ENCODE measurements around the gene SCUBE3. TPM values are rescaled to one million over a fixed set of nuclear protein-coding genes. Genes with fewer than 3 reads are reported as not detected.

Gene SCUBE3
- total RNA-seq, 2 experiments from 2014 or later = not detected

GRCh38 chr6:35181933-35182612 lies 31.7 kb upstream of the SCUBE3 start:
- H3K9me3 Mint-ChIP-seq (ENCODE audit: low read depth) = no peaks in the 10 kb centered on the region
- DNase-seq (peak; percentile 34), ATAC-seq (no peak)
- CTCF ChIA-PET = interaction anchor here (0.9 to 1.2 kb wide), 2 partner anchors 26 to 195 kb away, joined by 3 read pairs; no protein-coding TSS in a partner anchor
- no peak overlapping the region for H3K27ac Mint-ChIP-seq
- POLR2A ChIA-PET = no interaction called here
- intact Hi-C loops (cut with DNase I, micrococcal nuclease) = no loop called here
- H3K4me1 Mint-ChIP-seq = peaks cover 2% of the 10 kb centered on the region
- no peak overlapping the region for H3K4me3 Mint-ChIP-seq
- H3K36me3 Mint-ChIP-seq (ENCODE audit: low read depth) = no peaks in the 10 kb centered on the region
- peaks cover 16% of the 10 kb centered on the region for H3K27me3 Mint-ChIP-seq

- H3K27me3 Mint-ChIP-seq = peaks cover 14% of the 10 kb centered on the region
- H3K4me3 Mint-ChIP-seq = no peak overlapping the region
- ChIA-PET CTCF (interaction anchor here (0.8 to 1.0 kb wide), 2 partner anchors 14 to 19 kb away, joined by 3 to 4 read pairs; no protein-coding TSS in a partner anchor), POLR2A (no interaction called here)
- no peak overlapping the region for H3K27ac Mint-ChIP-seq
- ATAC-seq (no peak), DNase-seq (no peak)
- no peaks in the 10 kb centered on the region for H3K9me3 Mint-ChIP-seq (ENCODE audit: low read depth)
- intact Hi-C loops (cut with DNase I, micrococcal nuclease) = no loop called here
- peaks cover 2% of the 10 kb centered on the region for H3K4me1 Mint-ChIP-seq
- no peaks in the 10 kb centered on the region for H3K36me3 Mint-ChIP-seq (ENCODE audit: low read depth)
These were observed 30.5 kb upstream of the SCUBE3 start for GRCh38 chr6:35183281-35183680.

DNA sequence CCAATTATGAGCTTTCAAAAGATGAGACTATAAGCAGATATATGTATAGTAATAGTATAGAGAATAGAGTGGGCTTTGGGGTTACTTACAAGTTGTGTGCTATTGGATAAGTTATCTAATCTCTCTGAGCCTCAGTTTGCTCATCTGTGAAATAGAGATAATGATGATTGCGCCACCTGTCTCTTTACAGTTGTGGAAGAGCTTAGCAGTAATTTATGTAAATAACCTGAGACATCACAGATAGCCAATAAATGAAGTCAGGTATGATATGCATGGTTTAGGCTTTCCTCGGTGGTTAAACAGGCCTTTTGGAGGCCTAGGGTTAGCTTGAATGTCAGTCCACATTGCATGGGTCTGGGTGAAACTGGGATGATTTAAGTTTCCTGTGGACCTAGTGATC lies 29.8 kb upstream of the SCUBE3 start:
- Mint-ChIP-seq H3K9me3 (ENCODE audit: low read depth) (no peaks in the 10 kb centered on the region), H3K4me3 (no peak overlapping the region), H3K27ac (no peak overlapping the region), H3K27me3 (peaks cover 14% of the 10 kb centered on the region), H3K36me3 (ENCODE audit: low read depth) (no peaks in the 10 kb centered on the region), H3K4me1 (peaks cover 2% of the 10 kb centered on the region)
- intact Hi-C loops (cut with DNase I, micrococcal nuclease) = no loop called here
- DNase-seq = no peak
- ChIA-PET CTCF (interaction anchor here (0.6 to 1.0 kb wide), 3 partner anchors 14 to 113 kb away, joined by 3 to 4 read pairs (median 3); no protein-coding TSS in a partner anchor), POLR2A (no interaction called here)
- no peak for ATAC-seq

- Mint-ChIP-seq H3K4me3 (no peak overlapping the region), H3K9me3 (ENCODE audit: low read depth) (no peaks in the 10 kb centered on the region), H3K36me3 (ENCODE audit: low read depth) (no peaks in the 10 kb centered on the region), H3K27ac (no peak overlapping the region), H3K27me3 (peaks cover 14% of the 10 kb centered on the region), H3K4me1 (peaks cover 2% of the 10 kb centered on the region)
- ATAC-seq = no peak
- intact Hi-C loops (cut with DNase I, micrococcal nuclease) = no loop called here
- CTCF ChIA-PET = interaction anchor here (0.5 to 1.2 kb wide), 2 partner anchors 21 to 1484 kb away, joined by 3 read pairs; no protein-coding TSS in a partner anchor
- POLR2A ChIA-PET = no interaction called here
- no peak for DNase-seq
These were observed 29.0 kb upstream of the SCUBE3 start for GRCh38 chr6:35184580-35185301.

GRCh38 chr6:35185302-35185681 lies 28.5 kb upstream of the SCUBE3 start:
- DNase-seq (no peak), ATAC-seq (no peak)
- ChIA-PET CTCF (interaction anchor here (1.2 to 1.7 kb wide), 2 partner anchors 20 to 199 kb away, joined by 3 read pairs; no protein-coding TSS in a partner anchor), POLR2A (no interaction called here)
- Mint-ChIP-seq H3K9me3 (ENCODE audit: low read depth) (no peaks in the 10 kb centered on the region), H3K27me3 (peaks cover 14% of the 10 kb centered on the region), H3K27ac (no peak overlapping the region), H3K4me1 (peaks cover 2% of the 10 kb centered on the region), H3K36me3 (ENCODE audit: low read depth) (no peaks in the 10 kb centered on the region), H3K4me3 (no peak overlapping the region)
- intact Hi-C loops (cut with DNase I, micrococcal nuclease) = no loop called here

DNA sequence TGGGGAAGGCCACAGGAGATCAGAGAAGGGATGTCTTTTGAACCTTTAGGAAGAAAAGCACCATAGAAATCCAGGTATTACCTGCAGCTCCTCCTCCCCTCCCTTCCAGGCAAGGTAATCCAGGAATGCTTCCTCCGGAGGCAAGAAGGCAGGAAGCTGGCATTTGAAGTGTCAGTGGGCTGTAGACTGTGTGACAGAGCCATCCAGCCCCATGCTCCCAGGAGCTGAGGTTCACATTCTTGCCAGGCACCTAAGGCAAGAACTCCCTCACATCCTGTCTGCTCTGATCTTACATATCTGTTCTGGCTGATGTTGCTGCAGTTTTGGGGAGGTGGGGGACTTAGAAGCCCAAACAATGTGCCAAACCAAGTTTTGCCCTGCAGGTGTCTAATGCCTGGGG lies 27.8 kb upstream of the SCUBE3 start:
- Mint-ChIP-seq H3K4me1 (peaks cover 2% of the 10 kb centered on the region), H3K27ac (no peak overlapping the region), H3K27me3 (peaks cover 14% of the 10 kb centered on the region), H3K9me3 (ENCODE audit: low read depth) (no peaks in the 10 kb centered on the region), H3K4me3 (no peak overlapping the region), H3K36me3 (ENCODE audit: low read depth) (no peaks in the 10 kb centered on the region)
- CTCF ChIA-PET = interaction anchor here (0.6 to 2.0 kb wide), 5 partner anchors 18 to 260 kb away, joined by 3 to 5 read pairs (median 3); no protein-coding TSS in a partner anchor
- POLR2A ChIA-PET = no interaction called here
- ATAC-seq (no peak), DNase-seq (no peak)
- intact Hi-C loops (cut with DNase I, micrococcal nuclease) = no loop called here

DNA sequence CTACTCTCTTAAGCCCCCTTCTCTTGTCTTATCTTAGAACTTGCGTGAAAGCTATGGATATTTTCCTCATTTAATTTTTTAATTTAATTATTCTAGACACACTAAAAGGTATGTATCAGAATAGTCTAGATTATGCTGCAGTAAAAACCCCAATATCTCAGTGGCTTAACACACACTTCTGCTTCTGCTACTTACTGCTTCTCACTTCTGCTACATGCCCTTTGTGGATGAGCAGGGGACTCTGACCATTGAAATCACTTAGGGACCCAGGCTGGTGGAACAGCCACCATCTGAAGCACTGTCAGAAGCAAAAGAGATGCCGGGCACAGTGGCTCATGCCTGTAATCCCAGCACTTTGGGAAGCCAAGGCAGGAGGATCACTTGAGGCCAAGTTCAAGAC lies 27.2 kb upstream of the SCUBE3 start:
- ATAC-seq (no peak), DNase-seq (no peak)
- Mint-ChIP-seq H3K4me3 (no peak overlapping the region), H3K9me3 (ENCODE audit: low read depth) (no peaks in the 10 kb centered on the region), H3K36me3 (ENCODE audit: low read depth) (no peaks in the 10 kb centered on the region), H3K27me3 (peaks cover 13% of the 10 kb centered on the region), H3K27ac (no peak overlapping the region), H3K4me1 (peaks cover 2% of the 10 kb centered on the region)
- intact Hi-C loops (cut with DNase I, micrococcal nuclease) = no loop called here
- CTCF ChIA-PET = interaction anchor here (0.6 to 2.0 kb wide), 7 partner anchors 15 to 260 kb away, joined by 3 to 5 read pairs (median 3); no protein-coding TSS in a partner anchor
- POLR2A ChIA-PET = no interaction called here

- Mint-ChIP-seq H3K4me1 (no peaks in the 10 kb centered on the region), H3K27ac (no peak overlapping the region), H3K27me3 (peaks cover 8% of the 10 kb centered on the region), H3K4me3 (no peak overlapping the region), H3K9me3 (ENCODE audit: low read depth) (no peaks in the 10 kb centered on the region), H3K36me3 (ENCODE audit: low read depth) (no peaks in the 10 kb centered on the region)
- ATAC-seq (no peak), DNase-seq (no peak)
- ChIA-PET POLR2A (no interaction called here), CTCF (interaction anchor here (1.0 kb wide), 1 partner anchor 16 kb away, joined by 3 read pairs; no protein-coding TSS in a partner anchor)
- intact Hi-C loops (cut with DNase I, micrococcal nuclease) = no loop called here
These were observed 24.9 kb upstream of the SCUBE3 start for GRCh38 chr6:35188886-35189285.

DNA sequence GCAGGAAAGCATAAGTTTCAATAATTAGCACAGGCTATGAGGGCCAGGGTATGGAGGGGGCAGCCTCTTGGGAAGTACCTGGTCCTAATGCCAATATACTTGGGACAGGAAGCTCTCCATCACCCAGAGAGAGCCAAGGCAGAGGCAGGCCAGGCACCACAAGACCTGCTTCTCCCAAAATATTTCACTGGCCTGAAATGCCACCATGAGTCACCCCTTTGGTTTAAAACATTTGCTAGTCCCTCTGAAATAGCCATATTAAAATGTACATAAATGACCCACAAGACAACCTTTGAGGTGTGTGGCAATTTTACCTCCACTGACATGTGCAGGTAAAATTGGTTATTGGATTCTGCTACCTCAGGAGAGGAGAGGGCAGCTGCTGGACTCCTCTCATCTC lies 23.4 kb upstream of the SCUBE3 start:
- no peaks in the 10 kb centered on the region for H3K4me1 Mint-ChIP-seq
- DNase-seq = no peak
- ATAC-seq = no peak
- ChIA-PET CTCF (interaction anchor here (0.6 to 1.5 kb wide), 3 partner anchors 14 to 96 kb away, joined by 3 to 5 read pairs (median 3); no protein-coding TSS in a partner anchor), POLR2A (no interaction called here)
- H3K4me3 Mint-ChIP-seq = no peak overlapping the region
- intact Hi-C loops (cut with DNase I, micrococcal nuclease) = no loop called here
- no peak overlapping the region for H3K27ac Mint-ChIP-seq
- H3K36me3 Mint-ChIP-seq (ENCODE audit: low read depth) = no peaks in the 10 kb centered on the region
- H3K27me3 Mint-ChIP-seq = peaks cover 3% of the 10 kb centered on the region
- no peaks in the 10 kb centered on the region for H3K9me3 Mint-ChIP-seq (ENCODE audit: low read depth)

- POLR2A ChIA-PET = no interaction called here
- Mint-ChIP-seq H3K27ac (no peak overlapping the region), H3K4me3 (no peak overlapping the region), H3K9me3 (ENCODE audit: low read depth) (no peaks in the 10 kb centered on the region), H3K27me3 (peaks cover 6% of the 10 kb centered on the region), H3K36me3 (ENCODE audit: low read depth) (no peaks in the 10 kb centered on the region), H3K4me1 (no peaks in the 10 kb centered on the region)
- ATAC-seq (no peak), DNase-seq (no peak)
- CTCF ChIA-PET = interaction anchor here (1.8 kb wide), 1 partner anchor 11 kb away, joined by 4 read pairs; no protein-coding TSS in a partner anchor
- intact Hi-C loops (cut with DNase I, micrococcal nuclease) = no loop called here
These were observed 21.9 kb upstream of the SCUBE3 start for GRCh38 chr6:35191889-35192288.

DNA sequence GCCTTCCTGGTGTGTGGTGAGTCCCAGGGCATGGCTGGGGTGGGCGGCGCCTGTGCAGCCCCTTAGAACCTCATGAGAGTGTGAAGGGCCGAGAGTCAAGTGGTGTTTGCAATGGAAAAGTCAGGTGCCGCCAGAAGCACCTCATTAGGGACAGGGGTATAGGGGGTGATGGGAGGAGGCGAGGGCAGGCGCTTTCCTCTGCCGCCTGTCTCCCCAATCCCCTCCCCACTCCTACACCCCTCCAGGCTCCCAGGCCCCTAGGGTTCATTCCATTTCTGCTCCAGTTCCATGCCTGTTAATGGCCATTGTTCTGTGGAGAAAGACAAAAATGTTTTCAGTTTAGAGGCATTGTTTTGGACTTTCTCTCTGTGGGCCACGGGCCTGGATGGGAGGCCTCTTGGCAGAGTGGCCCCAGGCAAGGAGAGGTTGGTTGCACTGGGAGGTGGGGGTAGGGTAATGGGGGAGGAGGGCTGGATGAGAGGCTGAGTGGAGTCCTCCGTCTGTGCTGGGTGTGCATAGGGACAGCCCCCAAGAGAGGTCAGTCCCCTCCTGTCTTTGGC lies 21.4 kb upstream of the SCUBE3 start:
- Mint-ChIP-seq H3K27ac (no peak overlapping the region), H3K27me3 (peaks cover 10% of the 10 kb centered on the region), H3K9me3 (ENCODE audit: low read depth) (no peaks in the 10 kb centered on the region), H3K36me3 (ENCODE audit: low read depth) (no peaks in the 10 kb centered on the region), H3K4me1 (no peaks in the 10 kb centered on the region), H3K4me3 (no peak overlapping the region)
- DNase-seq (no peak), ATAC-seq (no peak)
- POLR2A ChIA-PET = no interaction called here
- intact Hi-C loops (cut with DNase I, micrococcal nuclease) = no loop called here
- CTCF ChIA-PET = interaction anchor here (1.8 kb wide), 1 partner anchor 10 kb away, joined by 4 read pairs; no protein-coding TSS in a partner anchor

All from activated CD4-positive, alpha-beta T cell treated with anti-CD3 and anti-CD28 coated beads for 36 hours (primary cell).